Vagina (tissue), 2 donors: ENCODE measurements around the gene KIAA0513. TPM values are rescaled to one million over a fixed set of nuclear protein-coding genes. Genes with fewer than 3 reads are reported as not detected.

Experiments
- DNase-seq, 2 donors: peaks; one replicate each; pipeline ENCODE4 v3.0.0-alpha.2; 2017; ENCODE audit errors: extremely low spot score in 2 of 2
- H3K27ac ChIP-seq: fragments of 200-600 bp; sonication (generic); one replicate; pipeline ENCODE4 v1.5.1; 2019
- H3K27me3 ChIP-seq: fragments of 200-600 bp; sonication (generic); one replicate; pipeline ENCODE4 v1.5.1; 2019
- H3K36me3 ChIP-seq, 2 donors: fragments of 200-600 bp; sonication (generic); one replicate each; pipeline ENCODE4 v1.5.1; 2017 to 2019
- H3K4me1 ChIP-seq: fragments of 200-600 bp; sonication (generic); one replicate; pipeline ENCODE4 v1.5.1; 2019
- H3K4me3 ChIP-seq, 2 donors: fragments of 200-600 bp; sonication (generic); 1 replicate in 1 of 2; 2 replicates in 1 of 2; pipeline ENCODE4 v1.5.1; 2016 to 2019
- H3K9me3 ChIP-seq: fragments of 200-600 bp; sonication (generic); one replicate; pipeline ENCODE4 v1.5.1; 2019
- CTCF ChIP-seq, 3 experiments: fragments of 450-650 bp in 2 of 3; fragments of 200-600 bp in 1 of 3; sonication (generic) in 1 of 3; IDR thresholded peaks; one replicate each; pipeline ENCODE4 v1.5.1; 2017 to 2019; ENCODE audit warnings: antibody characterized with exemption in 3 of 3, mild to moderate bottlenecking in 2 of 3, moderate library complexity in 2 of 3
- POLR2A ChIP-seq, 2 donors: fragments of 450-650 bp; IDR thresholded peaks; one replicate each; pipeline ENCODE4 v1.6.1; 2017; ENCODE audit warnings: antibody characterized with exemption in 2 of 2, mild to moderate bottlenecking in 2 of 2, moderate library complexity in 2 of 2
- POLR2AphosphoS5 ChIP-seq, 2 donors: sonication (generic); formaldehyde crosslinking; IDR thresholded peaks; one replicate each; pipeline ENCODE4 v1.9.0; 2017; ENCODE audit warnings: antibody characterized with exemption in 2 of 2, mild to moderate bottlenecking in 2 of 2, low read depth in 1 of 2; ENCODE audit not compliant: insufficient read depth in 1 of 2
- intact Hi-C: fragments of 100-400 bp; cut with DNase I; formaldehyde crosslinking; loops from one replicate; pipeline ENCODE4 v1.15.1; 2023
- total RNA-seq: library from RNA; depleted of rRNA; stranded (reverse); fragments of >200 nt; gene quantifications from one replicate; pipeline ENCODE4 v1.2.3, GENCODE V29; 2016

KIAA0513 gene
- total RNA-seq, 1 donor from 2014 or later: 26.8 TPM

- no peak overlapping the region for H3K4me3 ChIP-seq
- intact Hi-C loops: no loop called here
- TF ChIP-seq POLR2A (IDR thresholded peaks at IDR 0.05): no peak
- TF ChIP-seq CTCF (IDR thresholded peaks at IDR 0.05): no peak
- TF ChIP-seq POLR2AphosphoS5 (IDR thresholded peaks at IDR 0.05; ENCODE audit: insufficient read depth in 1 of 2, low read depth in 1 of 2): no peak
- H3K4me1 ChIP-seq: peaks cover 1% of the 10 kb centered on the region
- H3K9me3 ChIP-seq: no peaks in the 10 kb centered on the region
- no peak overlapping the region for H3K27ac ChIP-seq
- no peak for DNase-seq
- no peaks in the 10 kb centered on the region for H3K27me3 ChIP-seq
- H3K36me3 ChIP-seq: no peaks in the 10 kb centered on the region
Measured at GRCh38 chr16:85042606-85043005, 15.0 kb downstream of the KIAA0513 start.

- H3K27ac ChIP-seq: no peak overlapping the region
- no peak for TF ChIP-seq POLR2A (IDR thresholded peaks at IDR 0.05)
- no peak for TF ChIP-seq CTCF (IDR thresholded peaks at IDR 0.05)
- TF ChIP-seq POLR2AphosphoS5 (IDR thresholded peaks at IDR 0.05; ENCODE audit: insufficient read depth in 1 of 2, low read depth in 1 of 2): no peak
- peaks cover 10% of the 10 kb centered on the region for H3K4me1 ChIP-seq
- no peak overlapping the region for H3K4me3 ChIP-seq
- no peaks in the 10 kb centered on the region for H3K36me3 ChIP-seq
- DNase-seq: no peak
- no peaks in the 10 kb centered on the region for H3K9me3 ChIP-seq
- intact Hi-C loops: no loop called here
- no peaks in the 10 kb centered on the region for H3K27me3 ChIP-seq
Measured at GRCh38 chr16:85045077-85045476, 17.5 kb downstream of the KIAA0513 start.

- no peak for DNase-seq
- intact Hi-C loops: no loop called here
- H3K36me3 ChIP-seq: no peaks in the 10 kb centered on the region
- H3K27me3 ChIP-seq: no peaks in the 10 kb centered on the region
- H3K27ac ChIP-seq: no peak overlapping the region
- H3K4me3 ChIP-seq: no peak overlapping the region
- peaks cover 18% of the 10 kb centered on the region for H3K4me1 ChIP-seq
- TF ChIP-seq CTCF (IDR thresholded peaks at IDR 0.05) (no peak), POLR2AphosphoS5 (IDR thresholded peaks at IDR 0.05; ENCODE audit: insufficient read depth in 1 of 2, low read depth in 1 of 2) (no peak), POLR2A (IDR thresholded peaks at IDR 0.05) (no peak)
- no peaks in the 10 kb centered on the region for H3K9me3 ChIP-seq
Measured at GRCh38 chr16:85045641-85046471, 18.3 kb downstream of the KIAA0513 start.

DNA sequence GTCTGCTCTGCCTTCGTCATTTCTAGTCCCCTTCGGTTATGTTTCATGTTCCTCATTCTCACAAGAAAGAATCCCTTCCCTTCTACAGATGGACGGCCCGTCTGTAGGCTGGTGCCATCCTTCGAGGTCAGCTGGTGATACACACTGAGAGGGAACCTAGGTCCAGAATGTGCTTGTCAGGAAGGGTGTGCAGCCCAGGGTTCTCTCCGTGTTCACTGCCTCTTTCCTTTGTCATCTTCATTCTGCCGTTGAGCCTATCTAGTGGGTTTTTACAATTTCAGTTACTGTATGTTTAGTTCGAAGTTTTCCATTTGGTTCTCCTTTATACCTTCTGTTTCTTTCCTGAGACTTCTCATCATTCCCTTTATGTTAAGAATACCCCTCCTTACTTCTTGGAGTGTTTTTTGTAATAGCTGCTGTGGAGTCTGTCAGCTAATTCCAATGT, 18.9 kb downstream of the KIAA0513 start:
- Histone ChIP-seq H3K4me1 (peaks cover 25% of the 10 kb centered on the region), H3K27ac (no peak overlapping the region), H3K36me3 (no peaks in the 10 kb centered on the region), H3K9me3 (no peaks in the 10 kb centered on the region), H3K4me3 (no peak overlapping the region), H3K27me3 (no peaks in the 10 kb centered on the region)
- DNase-seq: no peak
- intact Hi-C loops: no loop called here
- TF ChIP-seq POLR2AphosphoS5 (IDR thresholded peaks at IDR 0.05; ENCODE audit: insufficient read depth in 1 of 2, low read depth in 1 of 2): no peak
- no peak for TF ChIP-seq CTCF (IDR thresholded peaks at IDR 0.05)
- TF ChIP-seq POLR2A (IDR thresholded peaks at IDR 0.05): no peak
